ENCODE data around the gene ABI1.
A peak's percentile ranks its signal among the peaks of the same experiment; 100 is the strongest.

ABI1 gene

GRCh38 chr10:26765549-26765948, 95.2 kb downstream of the ABI1 start:
- DNase-seq, result no peak

DNA sequence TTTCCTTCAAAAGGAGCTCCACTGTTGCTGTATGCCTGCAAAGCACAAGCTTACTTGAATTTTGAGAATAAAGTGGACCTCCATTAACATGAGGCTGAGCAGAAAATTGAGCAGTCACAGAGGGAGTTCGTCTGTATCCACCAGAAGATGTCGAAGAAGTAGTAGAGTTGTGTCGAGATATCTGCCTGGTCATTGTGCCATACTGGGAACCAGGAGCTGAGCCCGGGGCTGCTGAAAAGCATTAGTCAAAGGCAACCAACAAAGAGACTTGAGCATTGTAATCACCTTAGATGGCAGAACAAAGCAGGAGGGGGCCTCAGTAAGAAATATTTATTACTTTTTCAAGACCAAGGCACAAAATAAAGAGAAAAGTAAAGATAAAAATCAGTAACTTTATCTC, 101.8 kb downstream of the ABI1 start:
- no peak for DNase-seq

DNA sequence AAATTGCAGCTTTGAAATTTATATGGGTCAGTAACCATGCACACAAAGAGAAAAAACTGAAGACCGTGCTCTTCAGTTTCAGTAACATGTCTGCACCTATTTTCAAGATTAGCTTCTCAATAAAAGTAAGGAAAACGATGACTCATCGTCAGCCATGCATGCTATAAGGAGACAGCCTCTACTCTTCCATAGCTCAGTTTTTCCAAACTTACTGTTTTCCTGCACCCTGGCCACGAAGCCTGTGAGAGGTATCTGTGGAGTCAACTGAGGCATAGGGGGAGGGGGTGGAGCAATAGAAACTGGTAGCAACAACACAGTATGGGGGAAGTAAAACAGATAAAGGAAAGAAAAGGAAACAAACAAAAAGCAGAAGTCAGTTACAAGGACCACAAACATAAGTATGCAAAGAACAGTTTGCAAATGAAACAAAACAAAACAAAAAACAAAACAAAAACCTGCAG, 105.3 kb downstream of the ABI1 start:
- DNase-seq, result no peak

DNA sequence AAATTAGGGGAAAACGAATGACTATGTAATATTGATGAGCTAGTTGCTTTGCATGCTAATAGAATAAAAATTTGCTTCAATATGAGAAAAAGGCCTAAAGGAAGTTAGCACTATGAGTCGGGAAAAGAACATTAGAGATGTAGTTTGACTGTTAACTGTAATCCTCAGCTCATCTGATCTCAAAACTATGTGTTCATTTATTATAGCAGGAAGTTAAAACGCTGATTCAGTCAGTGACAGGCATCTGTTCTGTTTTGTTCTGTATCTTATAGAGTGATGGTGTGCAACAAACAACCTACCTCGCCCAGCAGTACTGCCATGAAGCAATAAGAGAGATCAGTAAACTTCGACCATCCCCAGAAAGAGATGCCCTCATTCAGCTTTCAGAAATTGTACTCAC, 114.7 kb downstream of the ABI1 start:
- no peak for DNase-seq

GRCh38 chr10:26743841-26744240, 116.9 kb downstream of the ABI1 start:
- DNase-seq, result no peak

DNA sequence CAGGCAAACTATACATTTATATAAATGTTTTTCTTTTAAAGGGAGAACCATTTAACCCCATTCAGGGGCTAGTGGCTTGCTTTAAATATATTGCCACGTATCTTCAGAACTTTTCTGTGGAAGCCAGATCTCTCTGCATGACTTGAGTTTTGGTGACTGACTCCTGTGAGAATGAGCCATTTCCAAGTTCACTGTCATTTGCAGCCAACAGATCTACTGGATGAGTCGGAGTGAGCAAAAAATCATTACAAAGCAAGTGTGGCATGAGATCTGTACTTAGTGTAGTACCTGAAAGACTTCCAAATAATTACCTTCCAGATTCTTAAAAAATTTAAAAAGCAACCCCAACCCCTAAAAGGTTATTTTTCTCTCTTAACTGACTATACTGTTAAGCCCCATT, 117.7 kb downstream of the ABI1 start:
- DNase-seq, result no peak

DNA sequence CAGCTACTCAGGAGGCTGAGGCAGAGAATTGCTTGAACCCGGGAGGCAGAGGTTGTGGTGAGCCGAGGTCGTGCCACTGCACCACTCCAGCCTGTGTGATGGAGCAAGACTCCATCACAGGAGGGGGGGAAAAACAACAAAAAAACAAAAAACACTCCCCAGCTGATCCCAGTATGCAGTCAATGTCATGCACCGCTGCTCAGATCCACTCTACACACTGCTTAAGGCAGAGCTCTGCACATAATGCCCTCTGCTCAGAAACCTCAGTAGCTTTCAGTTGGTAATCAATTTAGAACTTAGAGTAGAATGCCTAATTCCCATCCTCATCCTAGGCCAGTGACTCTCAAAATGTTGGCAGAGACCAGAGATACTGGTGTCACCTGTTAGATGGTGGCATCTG, 119.4 kb downstream of the ABI1 start:
- DNase-seq, result no peak

DNA sequence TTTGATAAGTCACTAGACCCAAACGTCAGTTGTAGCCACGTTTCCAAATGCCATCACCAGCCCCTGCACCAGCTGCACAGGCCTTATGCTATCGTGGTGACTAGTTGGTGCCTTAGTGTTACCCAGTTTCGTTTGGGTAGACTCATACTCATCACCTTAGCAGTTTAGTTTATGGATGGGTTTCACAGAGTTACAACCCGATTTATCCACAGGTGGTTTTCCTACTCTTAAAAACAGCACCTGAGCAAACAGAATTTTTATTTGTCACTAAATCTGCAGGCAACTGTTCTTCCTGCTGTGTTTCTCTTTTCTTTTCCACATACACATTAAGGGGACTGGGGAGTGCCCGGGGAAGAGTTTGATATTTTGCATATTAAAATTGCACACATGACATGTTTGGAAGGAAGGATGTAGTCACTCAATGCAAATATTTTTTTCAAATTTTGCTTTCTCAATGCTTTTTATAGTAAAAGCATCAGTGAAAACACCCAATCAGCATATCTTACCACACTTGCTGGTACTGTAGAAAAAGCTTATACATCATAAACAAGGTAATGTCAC, 121.6 kb downstream of the ABI1 start:
- no peak for DNase-seq

DNA sequence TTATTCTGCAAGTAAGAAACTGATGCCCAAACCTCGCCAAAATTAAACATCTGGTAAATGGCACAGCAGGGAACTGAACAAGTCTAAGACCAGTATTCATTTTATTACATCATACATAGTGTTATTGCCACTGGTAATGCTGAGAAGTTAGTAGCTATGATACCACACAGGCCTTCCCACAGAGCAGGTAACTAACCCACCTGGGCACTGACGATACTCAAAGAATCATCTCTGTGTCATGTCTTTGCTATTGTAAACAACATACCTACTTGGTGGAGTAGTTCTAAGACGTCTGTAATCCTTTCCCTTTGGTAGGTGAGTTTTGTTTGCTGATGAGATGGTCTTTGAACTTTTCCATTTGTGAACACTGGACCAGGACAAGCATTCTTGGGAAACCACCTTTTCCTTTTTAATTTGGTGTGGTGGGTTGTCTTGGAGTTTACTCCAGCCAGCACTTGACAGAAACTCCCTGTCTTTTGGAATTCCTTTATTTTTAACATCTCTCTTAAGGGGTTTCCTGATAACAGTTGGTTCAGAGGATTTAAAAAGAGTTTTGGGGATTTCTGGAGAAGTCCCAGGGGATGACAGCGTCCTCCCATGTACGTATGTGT, 122.4 kb downstream of the ABI1 start:
- no peak for DNase-seq

DNA sequence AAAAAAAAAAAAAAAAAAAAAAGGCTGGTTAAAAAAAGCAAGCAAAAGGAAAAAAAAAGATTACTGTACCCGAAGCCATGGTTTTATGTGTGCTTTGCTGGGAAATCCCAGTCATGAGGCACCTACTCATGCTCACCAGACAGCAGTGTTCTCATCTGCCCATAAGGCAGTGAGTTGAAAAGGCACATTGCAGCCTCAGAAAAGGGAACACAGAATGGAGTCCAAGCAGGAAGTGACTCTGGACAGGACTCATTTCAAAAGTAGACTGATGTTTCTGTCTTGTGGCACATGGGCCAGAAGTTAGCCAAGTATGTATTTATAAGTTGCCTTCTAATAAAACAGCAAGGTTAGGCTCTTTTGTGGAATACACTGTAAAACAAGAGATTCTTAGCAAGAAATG, 123.0 kb downstream of the ABI1 start:
- no peak for DNase-seq

DNA sequence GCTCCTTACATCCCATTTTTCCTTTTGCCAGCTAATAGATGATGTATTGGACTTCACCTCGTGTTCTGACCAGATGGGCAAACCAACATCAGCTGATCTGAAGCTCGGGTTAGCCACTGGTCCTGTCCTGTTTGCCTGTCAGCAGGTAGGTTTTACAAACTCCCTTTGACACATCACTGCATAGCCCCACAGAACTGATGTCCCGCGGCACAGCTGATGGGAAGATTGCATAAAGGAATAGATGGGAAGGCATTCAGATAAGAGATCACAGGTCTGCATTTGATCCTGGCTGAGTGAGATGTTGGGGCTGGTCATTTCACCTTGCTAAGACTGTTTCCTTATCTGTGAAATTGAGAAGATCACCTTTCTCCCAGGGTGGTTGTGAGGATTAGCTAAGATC, 125.3 kb downstream of the ABI1 start:
- DNase-seq, result no peak

GRCh38 chr10:26733750-26734568, 126.8 kb downstream of the ABI1 start:
- DNase-seq, result no peak

DNA sequence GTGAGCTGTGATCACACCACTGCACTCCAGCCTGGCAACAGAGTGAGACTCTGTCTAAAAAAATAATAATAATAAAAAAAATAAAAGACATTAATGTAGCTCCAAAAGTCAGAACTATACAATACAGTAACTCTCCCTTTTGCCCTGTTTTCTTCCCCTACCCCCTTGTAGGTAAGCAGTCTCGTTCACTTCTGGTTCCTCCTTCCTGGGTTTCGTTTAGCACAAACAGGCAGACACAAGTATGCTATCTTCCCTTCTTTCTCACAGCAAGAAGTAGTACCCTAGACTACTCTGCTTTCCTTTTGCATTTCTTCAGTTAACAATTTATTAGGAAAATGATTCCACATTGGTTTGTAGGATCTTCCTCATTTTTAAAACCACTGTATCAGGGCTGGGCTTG, 130.2 kb downstream of the ABI1 start:
- no peak for DNase-seq

DNA sequence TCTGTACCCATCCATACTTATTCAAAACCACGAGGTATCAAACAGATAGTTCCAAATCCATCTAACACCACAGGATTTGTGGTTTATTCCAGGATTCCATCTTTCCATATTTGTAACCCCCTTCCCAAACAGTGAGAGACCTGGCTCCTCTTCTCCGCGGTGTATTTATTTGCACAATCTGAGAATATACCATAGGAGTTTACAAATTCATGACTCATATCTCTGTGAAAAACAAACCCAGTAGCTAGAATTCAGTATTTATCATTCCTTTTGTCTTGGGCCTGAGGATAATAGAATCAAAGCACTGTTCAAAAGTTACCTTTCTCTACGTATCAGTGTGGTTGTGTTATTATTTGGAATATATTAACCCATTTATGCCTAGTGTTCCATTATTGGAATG, 131.4 kb downstream of the ABI1 start:
- no peak for DNase-seq

DNA sequence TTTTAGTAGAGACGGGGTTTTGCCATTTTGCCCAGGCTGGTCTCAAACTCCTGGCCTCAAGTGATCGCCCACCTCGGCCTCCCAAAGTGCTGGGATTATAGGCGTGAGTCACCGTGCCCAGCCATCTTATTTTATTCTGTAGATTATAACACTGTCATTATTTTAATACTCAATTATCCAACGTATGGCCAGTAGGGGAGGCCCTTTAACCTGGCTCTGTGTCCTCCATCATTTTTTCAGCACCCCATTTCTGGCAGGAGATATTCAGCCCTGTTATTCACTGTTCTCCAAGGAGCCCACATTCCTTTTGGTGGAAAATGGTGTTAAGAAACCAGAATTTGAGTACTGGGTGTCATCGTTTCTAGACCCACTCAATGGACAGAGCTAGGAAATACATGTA, 131.8 kb downstream of the ABI1 start:
- DNase-seq, result no peak

GRCh38 chr10:26727005-26727404, 133.8 kb downstream of the ABI1 start:
- no peak for DNase-seq

DNA sequence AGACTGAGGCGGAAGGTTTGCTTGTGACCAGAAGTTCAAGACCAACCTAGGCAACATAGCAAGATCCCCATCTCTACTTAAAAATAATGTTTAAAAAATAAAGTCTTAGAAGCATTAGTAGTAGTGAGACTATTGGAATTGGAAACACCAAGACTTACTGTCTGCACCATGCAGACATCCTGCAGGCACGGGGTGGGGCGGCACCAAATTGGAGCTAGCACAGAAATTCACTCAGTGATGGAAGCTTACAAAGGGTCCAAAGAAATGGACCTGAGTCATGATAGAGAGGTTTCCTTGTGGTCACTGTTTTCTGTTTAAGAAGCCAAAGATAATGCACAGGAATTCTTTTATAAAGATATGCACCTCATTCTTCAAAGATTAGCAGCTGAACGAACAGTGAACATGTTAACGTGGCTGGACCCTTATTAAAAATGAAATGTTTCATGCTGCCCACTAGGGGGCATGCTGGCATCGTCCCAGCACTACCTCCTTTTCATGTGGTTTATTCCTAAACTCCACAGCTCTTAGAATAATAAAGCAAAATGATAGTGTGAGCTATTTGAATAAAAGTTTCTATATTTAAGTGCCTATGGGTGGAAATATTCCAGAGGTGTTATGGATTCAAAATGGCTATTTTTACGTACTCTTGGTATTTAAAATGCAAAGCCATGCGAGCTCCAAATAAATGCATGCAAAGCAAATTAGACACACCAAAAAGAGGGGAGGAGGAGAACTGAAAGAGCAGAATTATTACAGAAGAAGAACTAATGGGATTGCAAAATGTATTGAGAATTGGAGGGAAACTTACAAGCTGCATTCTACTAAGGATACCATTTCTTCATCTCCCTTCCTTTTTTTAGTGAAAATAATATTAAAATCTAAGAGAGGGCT, 134.7 kb downstream of the ABI1 start:
- peak in 1 of 2 experiments; percentile 38 for DNase-seq

DNA sequence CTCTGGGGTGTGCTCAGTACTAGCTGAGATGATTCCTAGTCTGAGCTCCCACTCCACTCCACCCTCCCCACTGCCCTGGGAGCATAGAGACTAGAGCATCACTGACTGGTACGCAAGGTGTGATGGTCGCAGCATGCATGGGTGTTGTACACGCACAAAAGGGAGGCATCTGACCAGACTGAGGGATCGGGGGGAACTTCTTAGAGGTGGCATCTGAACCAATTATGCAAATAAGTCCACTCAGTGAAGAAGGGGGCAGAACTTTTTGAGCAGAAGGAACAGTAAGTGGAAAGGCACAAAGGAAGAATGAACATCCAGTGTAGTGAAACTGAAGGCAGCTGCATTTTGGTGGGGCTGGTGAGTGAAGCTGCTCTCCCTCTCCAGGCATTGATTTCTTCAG, 137.7 kb downstream of the ABI1 start:
- DNase-seq, result no peak

- DNase-seq, result no peak
Measured at GRCh38 chr10:26721561-26721960, 139.2 kb downstream of the ABI1 start.

- DNase-seq, result no peak
Measured at GRCh38 chr10:26717476-26717875, 143.3 kb downstream of the ABI1 start.

DNA sequence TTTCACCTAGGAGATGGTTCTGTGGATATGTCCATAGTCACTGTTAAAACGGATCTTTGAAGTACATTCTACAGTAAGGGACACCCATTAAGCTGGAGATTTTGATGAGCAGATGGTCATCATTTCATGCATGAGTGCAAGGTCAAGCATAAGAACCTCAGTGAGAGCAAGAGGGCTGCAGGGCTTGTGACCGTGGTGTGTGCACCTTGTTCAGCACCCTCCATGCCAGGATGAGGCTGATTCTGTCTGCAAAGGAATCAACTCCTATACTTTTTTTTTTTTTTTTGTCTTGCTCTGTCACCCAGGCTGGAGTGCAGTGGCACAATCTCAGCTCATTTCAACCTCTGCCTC, 145.6 kb downstream of the ABI1 start:
- DNase-seq, result no peak

- DNase-seq, result no peak
Measured at GRCh38 chr10:26714415-26715136, 146.2 kb downstream of the ABI1 start.

- no peak for DNase-seq
Measured at GRCh38 chr10:26711324-26711723, 149.4 kb downstream of the ABI1 start.
